CD4-positive, alpha-beta T cell treated with Interleukin-10 for 1 hour (primary cell): Measurements from ENCODE around the gene U2AF1L4.

Source experiments
- DNase-seq: peaks from one replicate; pipeline ENCODE4 v3.0.0-alpha.2; 2020

The U2AF1L4 gene

GRCh38 chr19:35745328-35746086 is at the start of gene U2AF1L4, which contains the start of gene PSENEN:
Gene U2AF1L4 (minus strand): TSS chr19:35745418. CDS start chr19:35745391, 27 bp downstream.
Gene PSENEN (plus strand): TSS chr19:35745651. CDS start chr19:35745931, 280 bp downstream.
- peak; percentile 99 for DNase-seq

GRCh38 chr19:35793381-35794165 is 48.4 kb upstream of the U2AF1L4 start:
- no peak for DNase-seq

GRCh38 chr19:35792888-35793287 is 47.7 kb upstream of the U2AF1L4 start:
- no peak for DNase-seq

- no peak for DNase-seq
Observed at GRCh38 chr19:35792312-35792711, 47.1 kb upstream of the U2AF1L4 start.

- DNase-seq: no peak
Observed at GRCh38 chr19:35791814-35792279, 46.6 kb upstream of the U2AF1L4 start.

GRCh38 chr19:35790981-35791813 is 46.0 kb upstream of the U2AF1L4 start:
- no peak for DNase-seq

- DNase-seq: no peak
Observed at GRCh38 chr19:35789978-35790944, 45.0 kb upstream of the U2AF1L4 start.

- no peak for DNase-seq
Observed at GRCh38 chr19:35789195-35789977, 44.2 kb upstream of the U2AF1L4 start.

- DNase-seq: no peak
Observed at GRCh38 chr19:35788205-35788960, 43.2 kb upstream of the U2AF1L4 start.

- no peak for DNase-seq
Observed at GRCh38 chr19:35787227-35787799, 42.1 kb upstream of the U2AF1L4 start.

GRCh38 chr19:35786299-35787160 is 41.3 kb upstream of the U2AF1L4 start:
- DNase-seq: no peak

- DNase-seq: no peak
Observed at GRCh38 chr19:35785339-35785627, 40.1 kb upstream of the U2AF1L4 start.

GRCh38 chr19:35784503-35785338 is 39.5 kb upstream of the U2AF1L4 start:
- DNase-seq: no peak

GRCh38 chr19:35783469-35784434 is 38.5 kb upstream of the U2AF1L4 start:
- no peak for DNase-seq

GRCh38 chr19:35782589-35782988 is 37.4 kb upstream of the U2AF1L4 start:
- DNase-seq: no peak

- no peak for DNase-seq
Observed at GRCh38 chr19:35781650-35782049, 36.4 kb upstream of the U2AF1L4 start.

- no peak for DNase-seq
Observed at GRCh38 chr19:35780717-35781116, 35.5 kb upstream of the U2AF1L4 start.
